HUES48 (cell line): ENCODE results near the gene GRIA3.
A peak's percentile ranks its signal among the peaks of the same experiment; 100 is the strongest.

ENCODE experiments used
- H3K27ac ChIP-seq: one replicate; pipeline ENCODE4 v1.7.0; 2013; ENCODE audit warnings: low read depth, low read length, inconsistent platforms
- H3K27me3 ChIP-seq: 2 replicates; pipeline ENCODE4 v1.6.1; 2013; ENCODE audit warnings: mild to moderate bottlenecking, low read length; ENCODE audit not compliant: control insufficient read depth, insufficient read depth
- H3K36me3 ChIP-seq: 2 replicates; pipeline ENCODE4 v1.6.1; 2013; ENCODE audit warnings: low read length; ENCODE audit not compliant: control insufficient read depth, insufficient read depth
- H3K4me1 ChIP-seq: 2 replicates; pipeline ENCODE4 v1.6.1; 2013; ENCODE audit warnings: mild to moderate bottlenecking, low read length; ENCODE audit not compliant: control insufficient read depth, insufficient read depth
- H3K4me3 ChIP-seq: 2 replicates; pipeline ENCODE4 v1.5.1; 2013; ENCODE audit warnings: mild to moderate bottlenecking, low read depth, low read length
- H3K9ac ChIP-seq: 2 replicates; pipeline ENCODE4 v1.6.1; 2013; ENCODE audit warnings: mild to moderate bottlenecking, low read depth, low read length, moderate library complexity
- H3K9me3 ChIP-seq: 2 replicates; pipeline ENCODE4 v1.6.1; 2013; ENCODE audit warnings: low read length; ENCODE audit not compliant: control insufficient read depth, insufficient read depth

Gene GRIA3

DNA sequence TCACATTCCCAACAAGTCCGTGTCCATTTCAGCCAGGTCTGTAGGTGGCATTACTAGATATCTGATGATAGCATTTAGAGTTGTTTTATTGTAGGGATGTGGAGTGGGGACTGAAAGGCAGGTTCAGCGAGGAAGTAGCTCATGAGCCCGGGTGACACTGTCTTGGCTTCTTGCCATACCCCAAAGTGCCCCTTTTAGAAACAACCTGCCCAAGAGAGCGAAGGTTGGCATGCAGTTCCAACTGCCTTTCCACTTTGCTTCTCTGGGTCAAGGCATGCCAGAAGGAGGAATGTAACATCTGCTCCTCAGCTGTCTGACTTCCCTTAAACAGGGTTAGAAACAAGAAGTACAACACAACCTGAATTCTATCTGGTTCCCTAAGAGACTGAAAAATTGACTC is 9.0 kb downstream of the GRIA3 start:
- H3K9me3 ChIP-seq, result no peaks in the 10 kb centered on the region
- no peaks in the 10 kb centered on the region for H3K36me3 ChIP-seq
- no peak overlapping the region for H3K9ac ChIP-seq
- H3K27ac ChIP-seq, result no peak overlapping the region
- H3K4me1 ChIP-seq, result peaks cover 25% of the 10 kb centered on the region
- peaks cover 17% of the 10 kb centered on the region for H3K27me3 ChIP-seq
- H3K4me3 ChIP-seq, result no peak overlapping the region

GRCh38 chrX:123199338-123199737 is 15.3 kb downstream of the GRIA3 start:
- Histone ChIP-seq H3K9ac (no peak overlapping the region), H3K27ac (no peak overlapping the region), H3K9me3 (no peaks in the 10 kb centered on the region), H3K36me3 (no peaks in the 10 kb centered on the region), H3K27me3 (peaks cover 2% of the 10 kb centered on the region; the same call in 1 of the 2 replicates), H3K4me3 (no peak overlapping the region), H3K4me1 (peaks cover 4% of the 10 kb centered on the region; the same call in 1 of the 2 replicates)

GRCh38 chrX:123201720-123202119 is 17.6 kb downstream of the GRIA3 start:
- no peak overlapping the region for H3K27ac ChIP-seq
- no peaks in the 10 kb centered on the region for H3K9me3 ChIP-seq
- H3K27me3 ChIP-seq, result 0 out of 2 replicates have a peak, but pooled peaks cover 2% of the 10 kb centered on the region
- peaks cover 4% of the 10 kb centered on the region; the same call in 1 of the 2 replicates for H3K4me1 ChIP-seq
- no peaks in the 10 kb centered on the region for H3K36me3 ChIP-seq
- H3K9ac ChIP-seq, result no peak overlapping the region
- H3K4me3 ChIP-seq, result no peak overlapping the region

GRCh38 chrX:123202523-123202922 is 18.4 kb downstream of the GRIA3 start:
- Histone ChIP-seq H3K27me3 (peaks cover 4% of the 10 kb centered on the region; the same call in 1 of the 2 replicates), H3K27ac (no peak overlapping the region), H3K4me1 (peaks cover 4% of the 10 kb centered on the region; the same call in 1 of the 2 replicates), H3K9me3 (no peaks in the 10 kb centered on the region), H3K4me3 (no peak overlapping the region), H3K9ac (no peak overlapping the region), H3K36me3 (no peaks in the 10 kb centered on the region)

GRCh38 chrX:123203772-123204171 is 19.7 kb downstream of the GRIA3 start:
- H3K9me3 ChIP-seq, result no peaks in the 10 kb centered on the region
- no peak overlapping the region for H3K4me3 ChIP-seq
- H3K27me3 ChIP-seq, result peaks cover 5% of the 10 kb centered on the region
- no peak overlapping the region for H3K27ac ChIP-seq
- H3K9ac ChIP-seq, result no peak overlapping the region
- H3K36me3 ChIP-seq, result no peaks in the 10 kb centered on the region
- no peaks in the 10 kb centered on the region; the same call in 1 of the 2 replicates for H3K4me1 ChIP-seq

- Histone ChIP-seq H3K4me1 (no peaks in the 10 kb centered on the region; the same call in 1 of the 2 replicates), H3K9me3 (no peaks in the 10 kb centered on the region), H3K27me3 (peaks cover 5% of the 10 kb centered on the region)
Observed at GRCh38 chrX:123206176-123206575, 22.1 kb downstream of the GRIA3 start.

DNA sequence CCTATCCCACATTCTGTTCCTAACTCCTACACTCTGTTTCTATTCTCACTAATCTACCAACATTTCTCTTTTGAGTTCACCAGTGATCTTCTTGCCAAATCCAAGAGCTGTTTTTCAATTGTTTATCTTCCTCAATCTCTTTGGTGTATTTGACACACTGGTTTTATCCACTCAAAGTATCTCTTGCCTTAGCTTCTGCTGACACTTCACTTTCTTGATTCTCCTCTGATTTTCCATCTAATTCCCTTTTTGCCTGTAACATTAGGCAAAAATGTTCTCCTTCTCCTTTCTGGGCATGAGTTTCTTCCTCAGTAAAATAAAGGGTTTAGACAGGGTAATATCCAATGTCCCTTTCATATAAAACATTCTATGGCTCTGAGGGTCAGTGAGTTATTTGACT is 26.2 kb downstream of the GRIA3 start:
- H3K9ac ChIP-seq, result no peak overlapping the region
- no peak overlapping the region for H3K27ac ChIP-seq
- H3K4me1 ChIP-seq, result peaks cover 6% of the 10 kb centered on the region; the same call in 1 of the 2 replicates
- no peaks in the 10 kb centered on the region for H3K9me3 ChIP-seq
- H3K36me3 ChIP-seq, result no peaks in the 10 kb centered on the region
- no peak overlapping the region for H3K4me3 ChIP-seq
- peaks cover 2% of the 10 kb centered on the region for H3K27me3 ChIP-seq

More at GRCh38 chrX:123206176-123206575, 22.1 kb downstream of the GRIA3 start:
- H3K27ac ChIP-seq, result no peak overlapping the region
- H3K36me3 ChIP-seq, result no peaks in the 10 kb centered on the region
- no peak overlapping the region for H3K4me3 ChIP-seq
- H3K9ac ChIP-seq, result no peak overlapping the region

DNA sequence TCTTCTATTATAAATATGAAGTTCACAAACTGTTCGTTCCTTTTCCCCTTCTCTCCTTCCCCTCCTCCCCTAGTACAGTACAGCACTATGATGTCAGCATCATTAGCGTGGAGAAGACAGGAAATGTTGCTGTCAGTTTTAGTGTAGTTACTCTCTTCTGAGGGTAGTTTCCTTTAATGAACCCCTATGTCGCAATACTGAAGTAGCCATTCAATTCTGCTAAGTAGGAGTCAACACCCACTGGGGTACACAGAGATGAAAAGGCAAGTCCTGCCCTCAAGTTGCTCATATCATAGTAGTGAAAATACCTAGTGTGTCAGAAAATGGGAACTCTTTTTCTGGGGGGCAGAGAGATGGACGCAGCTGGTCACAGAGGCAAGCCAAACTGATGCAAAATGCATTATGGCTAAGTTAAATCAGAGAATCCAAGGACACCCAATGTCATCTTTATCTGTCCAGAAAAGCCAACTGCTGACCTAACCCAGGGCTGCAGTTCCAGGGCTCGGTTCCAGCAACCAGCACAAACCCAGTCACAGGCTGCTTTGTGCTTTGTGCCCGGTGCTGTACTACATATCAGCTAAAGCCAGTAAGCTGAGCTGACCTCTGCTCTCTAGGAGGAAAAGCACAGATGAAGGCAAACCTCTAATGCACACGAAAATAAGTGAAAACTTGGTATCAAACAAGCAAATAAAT is 31.5 kb downstream of the GRIA3 start:
- Histone ChIP-seq H3K9ac (no peak overlapping the region), H3K36me3 (no peaks in the 10 kb centered on the region), H3K4me3 (no peak overlapping the region), H3K27ac (no peak overlapping the region), H3K9me3 (no peaks in the 10 kb centered on the region), H3K4me1 (peaks cover 23% of the 10 kb centered on the region), H3K27me3 (peaks cover 22% of the 10 kb centered on the region)

- Histone ChIP-seq H3K9ac (no peak overlapping the region), H3K27ac (no peak overlapping the region)
Observed at GRCh38 chrX:123217077-123217476, 33.0 kb downstream of the GRIA3 start.

GRCh38 chrX:123217728-123218127 is 33.6 kb downstream of the GRIA3 start:
- no peak overlapping the region for H3K9ac ChIP-seq
- no peaks in the 10 kb centered on the region for H3K9me3 ChIP-seq
- no peak overlapping the region for H3K4me3 ChIP-seq
- H3K27me3 ChIP-seq, result peaks cover 40% of the 10 kb centered on the region
- peaks cover 27% of the 10 kb centered on the region for H3K4me1 ChIP-seq
- no peak overlapping the region for H3K27ac ChIP-seq
- no peaks in the 10 kb centered on the region for H3K36me3 ChIP-seq

More at GRCh38 chrX:123217077-123217476, 33.0 kb downstream of the GRIA3 start:
- peaks cover 36% of the 10 kb centered on the region for H3K27me3 ChIP-seq
- H3K36me3 ChIP-seq, result no peaks in the 10 kb centered on the region
- peaks cover 27% of the 10 kb centered on the region for H3K4me1 ChIP-seq
- H3K4me3 ChIP-seq, result no peak overlapping the region
- no peaks in the 10 kb centered on the region for H3K9me3 ChIP-seq

DNA sequence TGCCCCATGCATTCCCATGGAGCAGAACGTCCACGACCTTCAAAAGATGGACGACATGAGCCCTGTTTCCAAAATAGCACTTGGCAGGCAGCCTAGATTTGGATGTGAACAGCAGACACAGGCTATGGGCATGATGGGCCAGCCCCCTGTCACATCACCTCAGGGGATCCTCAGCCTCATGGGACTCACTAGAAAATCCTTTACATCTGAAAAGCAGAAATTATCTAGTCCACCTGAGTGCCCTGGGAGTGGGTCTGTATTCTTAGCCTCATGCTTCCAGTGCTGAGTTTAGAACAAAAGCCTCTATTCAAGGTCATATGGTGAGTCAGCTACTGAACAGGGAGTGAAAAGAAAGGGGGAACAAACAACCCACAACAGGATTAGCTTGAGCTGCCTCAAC is 35.8 kb downstream of the GRIA3 start:
- H3K9ac ChIP-seq, result no peak overlapping the region
- no peak overlapping the region for H3K4me3 ChIP-seq
- H3K36me3 ChIP-seq, result no peaks in the 10 kb centered on the region
- H3K9me3 ChIP-seq, result no peaks in the 10 kb centered on the region
- peak overlapping the region; percentile 62 for H3K27ac ChIP-seq
- H3K27me3 ChIP-seq, result peaks cover 48% of the 10 kb centered on the region
- peaks cover 21% of the 10 kb centered on the region for H3K4me1 ChIP-seq
